ENCODE results near the gene HIPK2. TPM values are rescaled to one million over a fixed set of nuclear protein-coding genes. Genes with fewer than 3 reads are reported as not detected.

The HIPK2 gene
- total RNA-seq, 1 experiment from 2014 or later: 64.3 TPM

- Mint-ChIP-seq H3K27ac (ENCODE audit: low read depth, unreplicated experiment) (no peak overlapping the region), H3K4me1 (ENCODE audit: insufficient read depth, unreplicated experiment) (peaks cover 20% of the 10 kb centered on the region), H3K27me3 (ENCODE audit: insufficient read depth, unreplicated experiment) (no peaks in the 10 kb centered on the region), H3K9me3 (ENCODE audit: unreplicated experiment) (no peaks in the 10 kb centered on the region), H3K4me3 (ENCODE audit: unreplicated experiment) (no peak overlapping the region), H3K36me3 (ENCODE audit: insufficient read depth, unreplicated experiment) (peaks cover 58% of the 10 kb centered on the region)
- ChIA-PET CTCF (interaction anchor here (0.6 to 1.3 kb wide), 2 partner anchors 15 to 49 kb away, joined by 3 read pairs; no protein-coding TSS in a partner anchor), POLR2A (no interaction called here)
- TF ChIP-seq, protein P1, sequence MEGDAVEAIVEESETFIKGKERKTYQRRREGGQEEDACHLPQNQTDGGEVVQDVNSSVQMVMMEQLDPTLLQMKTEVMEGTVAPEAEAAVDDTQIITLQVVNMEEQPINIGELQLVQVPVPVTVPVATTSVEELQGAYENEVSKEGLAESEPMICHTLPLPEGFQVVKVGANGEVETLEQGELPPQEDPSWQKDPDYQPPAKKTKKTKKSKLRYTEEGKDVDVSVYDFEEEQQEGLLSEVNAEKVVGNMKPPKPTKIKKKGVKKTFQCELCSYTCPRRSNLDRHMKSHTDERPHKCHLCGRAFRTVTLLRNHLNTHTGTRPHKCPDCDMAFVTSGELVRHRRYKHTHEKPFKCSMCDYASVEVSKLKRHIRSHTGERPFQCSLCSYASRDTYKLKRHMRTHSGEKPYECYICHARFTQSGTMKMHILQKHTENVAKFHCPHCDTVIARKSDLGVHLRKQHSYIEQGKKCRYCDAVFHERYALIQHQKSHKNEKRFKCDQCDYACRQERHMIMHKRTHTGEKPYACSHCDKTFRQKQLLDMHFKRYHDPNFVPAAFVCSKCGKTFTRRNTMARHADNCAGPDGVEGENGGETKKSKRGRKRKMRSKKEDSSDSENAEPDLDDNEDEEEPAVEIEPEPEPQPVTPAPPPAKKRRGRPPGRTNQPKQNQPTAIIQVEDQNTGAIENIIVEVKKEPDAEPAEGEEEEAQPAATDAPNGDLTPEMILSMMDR (IDR thresholded peaks at IDR 0.05; ENCODE audit: unreplicated experiment): no peak
- DNase-seq (ENCODE audit: unreplicated experiment): no peak
- no TSS peak for BruUV-seq (replicated peaks)
- intact Hi-C loops (cut with micrococcal nuclease): no loop called here
Measured at GRCh38 chr7:139694389-139694676, 83.5 kb downstream of the HIPK2 start.

GRCh38 chr7:139693651-139694388, 84.0 kb downstream of the HIPK2 start:
- Mint-ChIP-seq H3K36me3 (ENCODE audit: insufficient read depth, unreplicated experiment) (peaks cover 53% of the 10 kb centered on the region), H3K9me3 (ENCODE audit: unreplicated experiment) (no peaks in the 10 kb centered on the region), H3K27me3 (ENCODE audit: insufficient read depth, unreplicated experiment) (no peaks in the 10 kb centered on the region), H3K4me1 (ENCODE audit: insufficient read depth, unreplicated experiment) (peaks cover 20% of the 10 kb centered on the region), H3K27ac (ENCODE audit: low read depth, unreplicated experiment) (no peak overlapping the region), H3K4me3 (ENCODE audit: unreplicated experiment) (no peak overlapping the region)
- BruUV-seq (replicated peaks): no TSS peak
- intact Hi-C loops (cut with micrococcal nuclease): no loop called here
- no peak for DNase-seq (ENCODE audit: unreplicated experiment)
- TF ChIP-seq, protein P1 (IDR thresholded peaks at IDR 0.05; ENCODE audit: unreplicated experiment): no peak
- POLR2A ChIA-PET: interaction anchor here (1.1 to 1.2 kb wide), 2 partner anchors 9 to 12 kb away, joined by 3 read pairs; no protein-coding TSS in a partner anchor
- CTCF ChIA-PET: interaction anchor here (0.6 to 1.3 kb wide), 2 partner anchors 15 to 48 kb away, joined by 3 read pairs; no protein-coding TSS in a partner anchor

GRCh38 chr7:139692723-139693122, 85.1 kb downstream of the HIPK2 start:
- intact Hi-C loops (cut with micrococcal nuclease): no loop called here
- Mint-ChIP-seq H3K36me3 (ENCODE audit: insufficient read depth, unreplicated experiment) (peaks cover 43% of the 10 kb centered on the region), H3K27ac (ENCODE audit: low read depth, unreplicated experiment) (no peak overlapping the region), H3K27me3 (ENCODE audit: insufficient read depth, unreplicated experiment) (no peaks in the 10 kb centered on the region), H3K9me3 (ENCODE audit: unreplicated experiment) (no peaks in the 10 kb centered on the region), H3K4me3 (ENCODE audit: unreplicated experiment) (no peak overlapping the region), H3K4me1 (ENCODE audit: insufficient read depth, unreplicated experiment) (peaks cover 27% of the 10 kb centered on the region)
- no peak for DNase-seq (ENCODE audit: unreplicated experiment)
- POLR2A ChIA-PET: interaction anchor here (0.9 to 1.4 kb wide), 5 partner anchors 9 to 19 kb away, joined by 3 to 5 read pairs (median 3); no protein-coding TSS in a partner anchor
- TF ChIP-seq, protein P1 (IDR thresholded peaks at IDR 0.05; ENCODE audit: unreplicated experiment): no peak
- no TSS peak for BruUV-seq (replicated peaks)
- CTCF ChIA-PET: interaction anchor here (0.9 to 1.3 kb wide), 2 partner anchors 11 to 20 kb away, joined by 4 to 5 read pairs; no protein-coding TSS in a partner anchor

- peak overlapping the region; percentile 63 for H3K27ac Mint-ChIP-seq (ENCODE audit: low read depth, unreplicated experiment)
Measured at GRCh38 chr7:139691253-139691781, 86.5 kb downstream of the HIPK2 start.

More at GRCh38 chr7:139691253-139691781, 86.5 kb downstream of the HIPK2 start:
- Mint-ChIP-seq H3K9me3 (ENCODE audit: unreplicated experiment) (peaks cover 5% of the 10 kb centered on the region), H3K4me1 (ENCODE audit: insufficient read depth, unreplicated experiment) (peaks cover 30% of the 10 kb centered on the region), H3K4me3 (ENCODE audit: unreplicated experiment) (no peak overlapping the region), H3K27me3 (ENCODE audit: insufficient read depth, unreplicated experiment) (no peaks in the 10 kb centered on the region), H3K36me3 (ENCODE audit: insufficient read depth, unreplicated experiment) (peaks cover 43% of the 10 kb centered on the region)
- peak; percentile 40 for DNase-seq (ENCODE audit: unreplicated experiment)
- intact Hi-C loops (cut with micrococcal nuclease): no loop called here
- POLR2A ChIA-PET: interaction anchor here (0.7 to 1.2 kb wide), 4 partner anchors 17 to 41 kb away, joined by 3 to 4 read pairs (median 4); no protein-coding TSS in a partner anchor
- BruUV-seq (replicated peaks): no TSS peak
- TF ChIP-seq, protein P1 (IDR thresholded peaks at IDR 0.05; ENCODE audit: unreplicated experiment): no peak
- CTCF ChIA-PET: interaction anchor here (0.6 to 1.3 kb wide), 3 partner anchors 10 to 1067 kb away, joined by 3 to 4 read pairs (median 3); no protein-coding TSS in a partner anchor
